ENCODE measurements around the gene GDF10. TPM values are rescaled to one million over a fixed set of nuclear protein-coding genes. Genes with fewer than 3 reads are reported as not detected.

GDF10 gene
- total and polyA plus RNA-seq, 10 donors: 0.02 to 0.35 (median 0.20) TPM; not detected in 3

GRCh38 chr10:47322300-47323061, 22.5 kb downstream of the GDF10 start, which contains the start of gene GDF2:
GDF2 (plus strand) TSS chr10:47322454; CDS start chr10:47322669, 215 bp downstream.
- DNase-seq: no peak
- no peak for TF ChIP-seq POLR2AphosphoS5 (IDR thresholded peaks at IDR 0.05)
- TF ChIP-seq CTCF (IDR thresholded peaks at IDR 0.05 in 8 of 11, conservative IDR thresholded peaks at IDR 0.05 in 3 of 11): no peak
- TF ChIP-seq POLR2A (IDR thresholded peaks at IDR 0.05): no peak
- WGBS, 5 donors: 79 to 90% (median 84%) methylated on average over 35 of the region's 35 CpGs
- Histone ChIP-seq H3K36me3 (no peaks in the 10 kb centered on the region), H3K27ac (no peak within 1 kb of the TSS), H3K4me3 (no peak within 1 kb of the TSS), H3K4me1 (no peaks in the 10 kb centered on the region), H3K27me3 (replicated peaks in 1 of 7) (peaks cover 0 to 17% (median 0%) of the 10 kb centered on the region in 7 donors), H3K9me3 (no peaks in the 10 kb centered on the region)
- intact Hi-C loops (cut with DNase I; ENCODE audit: low total_unique reads): no loop called here

GRCh38 chr10:47323087-47323486, 23.1 kb downstream of the GDF10 start:
- TF ChIP-seq POLR2A (IDR thresholded peaks at IDR 0.05) (no peak), CTCF (IDR thresholded peaks at IDR 0.05 in 8 of 11, conservative IDR thresholded peaks at IDR 0.05 in 3 of 11) (no peak), POLR2AphosphoS5 (IDR thresholded peaks at IDR 0.05) (no peak)
- 56 to 82% (median 72%) methylated on average over 1 of the region's 1 CpG for WGBS, 5 donors
- no peak overlapping the region for H3K4me3 ChIP-seq
- no peak overlapping the region for H3K27ac ChIP-seq
- no peaks in the 10 kb centered on the region for H3K4me1 ChIP-seq
- no peaks in the 10 kb centered on the region for H3K9me3 ChIP-seq
- no peak for DNase-seq
- peaks cover 0 to 17% (median 0%) of the 10 kb centered on the region in 7 donors for H3K27me3 ChIP-seq (replicated peaks in 1 of 7)
- intact Hi-C loops (cut with DNase I; ENCODE audit: low total_unique reads): no loop called here
- no peaks in the 10 kb centered on the region for H3K36me3 ChIP-seq

GRCh38 chr10:47323636-47324296, 23.8 kb downstream of the GDF10 start:
- no peaks in the 10 kb centered on the region for H3K36me3 ChIP-seq
- no peak overlapping the region for H3K4me3 ChIP-seq
- intact Hi-C loops (cut with DNase I; ENCODE audit: low total_unique reads): no loop called here
- no peaks in the 10 kb centered on the region for H3K9me3 ChIP-seq
- TF ChIP-seq POLR2A (IDR thresholded peaks at IDR 0.05) (no peak), POLR2AphosphoS5 (IDR thresholded peaks at IDR 0.05) (no peak), CTCF (IDR thresholded peaks at IDR 0.05 in 8 of 11, conservative IDR thresholded peaks at IDR 0.05 in 3 of 11) (no peak)
- H3K4me1 ChIP-seq: no peaks in the 10 kb centered on the region
- no peak for DNase-seq
- H3K27me3 ChIP-seq (replicated peaks in 1 of 7): peaks cover 0 to 17% (median 0%) of the 10 kb centered on the region in 7 donors
- no peak overlapping the region for H3K27ac ChIP-seq
- WGBS, 5 donors: 60 to 73% (median 62%) methylated on average over 4 to 5 of the region's 5 CpGs
